Fibroblast of the aortic adventitia (primary cell): Measurements from ENCODE around the gene CAPN13. TPM values are rescaled to one million over a fixed set of nuclear protein-coding genes. Genes with fewer than 3 reads are reported as not detected.

ENCODE experiments used
- DNase-seq: peaks from one replicate; pipeline ENCODE4 v3.0.0-alpha.2; 2010; ENCODE audit warnings: low read depth
- H3K4me3 ChIP-seq: 2 replicates; pipeline ENCODE4 v1.5.1; 2011; ENCODE audit warnings: low read depth, mild to moderate bottlenecking, control low read depth, low read length, moderate library complexity
- total RNA-seq: library from RNA; depleted of rRNA; stranded (reverse); fragments of >200 nt; gene quantifications from 2 replicates; pipeline ENCODE4 v1.2.3, GENCODE V29; 2012; ENCODE audit warnings: low replicate concordance
- TF ChIP-seq, protein P1 (sequence below): IDR thresholded peaks from 2 replicates; pipeline ENCODE4 v1.5.1; 2011; ENCODE audit warnings: mild to moderate bottlenecking, low read length, control low read depth, inconsistent platforms; ENCODE audit not compliant: insufficient read depth

The CAPN13 gene, protein sequence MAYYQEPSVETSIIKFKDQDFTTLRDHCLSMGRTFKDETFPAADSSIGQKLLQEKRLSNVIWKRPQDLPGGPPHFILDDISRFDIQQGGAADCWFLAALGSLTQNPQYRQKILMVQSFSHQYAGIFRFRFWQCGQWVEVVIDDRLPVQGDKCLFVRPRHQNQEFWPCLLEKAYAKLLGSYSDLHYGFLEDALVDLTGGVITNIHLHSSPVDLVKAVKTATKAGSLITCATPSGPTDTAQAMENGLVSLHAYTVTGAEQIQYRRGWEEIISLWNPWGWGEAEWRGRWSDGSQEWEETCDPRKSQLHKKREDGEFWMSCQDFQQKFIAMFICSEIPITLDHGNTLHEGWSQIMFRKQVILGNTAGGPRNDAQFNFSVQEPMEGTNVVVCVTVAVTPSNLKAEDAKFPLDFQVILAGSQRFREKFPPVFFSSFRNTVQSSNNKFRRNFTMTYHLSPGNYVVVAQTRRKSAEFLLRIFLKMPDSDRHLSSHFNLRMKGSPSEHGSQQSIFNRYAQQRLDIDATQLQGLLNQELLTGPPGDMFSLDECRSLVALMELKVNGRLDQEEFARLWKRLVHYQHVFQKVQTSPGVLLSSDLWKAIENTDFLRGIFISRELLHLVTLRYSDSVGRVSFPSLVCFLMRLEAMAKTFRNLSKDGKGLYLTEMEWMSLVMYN
- not detected in 2 replicates for total RNA-seq

- no peak for DNase-seq
- TF ChIP-seq, protein P1, sequence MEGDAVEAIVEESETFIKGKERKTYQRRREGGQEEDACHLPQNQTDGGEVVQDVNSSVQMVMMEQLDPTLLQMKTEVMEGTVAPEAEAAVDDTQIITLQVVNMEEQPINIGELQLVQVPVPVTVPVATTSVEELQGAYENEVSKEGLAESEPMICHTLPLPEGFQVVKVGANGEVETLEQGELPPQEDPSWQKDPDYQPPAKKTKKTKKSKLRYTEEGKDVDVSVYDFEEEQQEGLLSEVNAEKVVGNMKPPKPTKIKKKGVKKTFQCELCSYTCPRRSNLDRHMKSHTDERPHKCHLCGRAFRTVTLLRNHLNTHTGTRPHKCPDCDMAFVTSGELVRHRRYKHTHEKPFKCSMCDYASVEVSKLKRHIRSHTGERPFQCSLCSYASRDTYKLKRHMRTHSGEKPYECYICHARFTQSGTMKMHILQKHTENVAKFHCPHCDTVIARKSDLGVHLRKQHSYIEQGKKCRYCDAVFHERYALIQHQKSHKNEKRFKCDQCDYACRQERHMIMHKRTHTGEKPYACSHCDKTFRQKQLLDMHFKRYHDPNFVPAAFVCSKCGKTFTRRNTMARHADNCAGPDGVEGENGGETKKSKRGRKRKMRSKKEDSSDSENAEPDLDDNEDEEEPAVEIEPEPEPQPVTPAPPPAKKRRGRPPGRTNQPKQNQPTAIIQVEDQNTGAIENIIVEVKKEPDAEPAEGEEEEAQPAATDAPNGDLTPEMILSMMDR, result no peak
- no peak within 1 kb of the TSS for H3K4me3 ChIP-seq
Observed at GRCh38 chr2:30807249-30807648, at the start of gene CAPN13. TSS of gene CAPN13 (minus strand) at chr2:30807446. CDS start at chr2:30787325, 20,121 bp downstream.

DNA sequence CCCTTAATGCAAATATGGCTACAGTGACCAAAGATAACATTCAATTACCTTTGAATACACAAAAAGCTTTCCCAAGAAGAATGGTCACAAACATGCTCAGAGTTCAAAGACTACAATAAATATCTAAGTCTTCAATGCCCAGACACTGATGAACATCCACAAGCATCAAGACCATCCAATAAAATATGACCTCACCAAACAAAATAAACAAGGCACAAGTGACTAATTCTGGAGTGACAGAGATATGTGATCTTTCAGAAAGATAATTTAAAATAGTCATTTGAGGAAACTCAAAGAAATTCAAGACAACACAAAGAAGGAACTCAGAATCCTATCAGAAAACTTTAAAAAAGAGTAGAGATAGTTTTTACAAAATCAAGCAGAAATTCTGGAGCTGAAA, 40.6 kb upstream of the CAPN13 start:
- TF ChIP-seq, protein P1, result no peak
- no peak for DNase-seq
- no peak overlapping the region for H3K4me3 ChIP-seq

GRCh38 chr2:30847329-30847728, 40.1 kb upstream of the CAPN13 start:
- TF ChIP-seq, protein P1, result no peak
- DNase-seq, result no peak

GRCh38 chr2:30828586-30828985, 21.3 kb upstream of the CAPN13 start:
- no peak for DNase-seq
- H3K4me3 ChIP-seq, result no peak overlapping the region
- TF ChIP-seq, protein P1, result no peak

More at GRCh38 chr2:30847329-30847728, 40.1 kb upstream of the CAPN13 start:
- no peak overlapping the region for H3K4me3 ChIP-seq

GRCh38 chr2:30826916-30827315, 19.7 kb upstream of the CAPN13 start:
- H3K4me3 ChIP-seq, result no peak overlapping the region
- TF ChIP-seq, protein P1, result no peak
- DNase-seq, result no peak

GRCh38 chr2:30826481-30826880, 19.2 kb upstream of the CAPN13 start:
- TF ChIP-seq, protein P1, result no peak
- no peak for DNase-seq

More at GRCh38 chr2:30826481-30826880, 19.2 kb upstream of the CAPN13 start:
- H3K4me3 ChIP-seq, result no peak overlapping the region
